B cell (primary cell): ENCODE data around the gene SHPK. TPM values are rescaled to one million over a fixed set of nuclear protein-coding genes. Genes with fewer than 3 reads are reported as not detected.

Source experiments
- ATAC-seq: fragments of 200-7000 bp; cut with Tn5 transposase; one replicate; pipeline ENCODE4 v1.10.0; 2021; ENCODE audit warnings: low read depth, mild to moderate bottlenecking, moderate number of reproducible peaks, moderate library complexity
- CTCF ChIA-PET: fragments of 350-600 bp; sonication (Branson Sonifier 250); formaldehyde crosslinking; loops from one replicate; lab custom pipeline; 2021; ENCODE audit warnings: antibody characterized with exemption, inconsistent platforms; lab: Charles Lee
- POLR2A ChIA-PET: fragments of 350-600 bp; sonication (Branson Sonifier 250); formaldehyde crosslinking; loops from one replicate; lab custom pipeline; 2021; ENCODE audit warnings: antibody characterized with exemption; lab: Charles Lee
- DNase-seq: peaks from one replicate; pipeline ENCODE4 v3.0.0; 2013
- H2AFZ ChIP-seq: 2 replicates; pipeline ENCODE4 v1.6.1; 2012; ENCODE audit warnings: mild to moderate bottlenecking, low read depth, low read length; ENCODE audit not compliant: insufficient read depth, poor library complexity, severe bottlenecking
- H3K27ac ChIP-seq, 2 donors: 1 replicate in 1 of 2; 2 replicates in 1 of 2; pipeline ENCODE4 v1.5.1; 2012 to 2013; ENCODE audit warnings: low read length in 2 of 2, mild to moderate bottlenecking in 2 of 2, moderate library complexity in 1 of 2
- H3K27me3 ChIP-seq, 4 experiments: fragments of 200-600 bp in 1 of 4; sonication (generic) in 1 of 4; replicated peaks in 1 of 4; 1 replicate in 2 of 4; 2 replicates in 2 of 4; pipeline versions ENCODE4 v1.6.1 to v1.7.0; 2013 to 2016; ENCODE audit warnings: low read length in 3 of 4, mild to moderate bottlenecking in 2 of 4, mixed read lengths in 1 of 4, moderate library complexity in 1 of 4; ENCODE audit not compliant: insufficient read depth in 4 of 4, control insufficient read depth in 3 of 4; ENCODE audit errors: control extremely low read depth in 1 of 4
- H3K36me3 ChIP-seq, 2 experiments: replicated peaks in 1 of 2; 1 replicate in 1 of 2; 2 replicates in 1 of 2; pipeline versions ENCODE4 v1.6.1 to v1.7.1; 2013; ENCODE audit warnings: low read length in 1 of 2; ENCODE audit not compliant: insufficient read depth in 2 of 2, control insufficient read depth in 1 of 2; ENCODE audit errors: control extremely low read depth in 1 of 2, extremely low read depth in 1 of 2
- H3K4me1 ChIP-seq, 2 donors: fragments of 200-600 bp in 1 of 2; sonication (generic) in 1 of 2; 1 replicate in 1 of 2; 2 replicates in 1 of 2; pipeline versions ENCODE4 v1.5.1 to v1.6.1; 2013 to 2017; ENCODE audit warnings: low read length in 2 of 2; ENCODE audit not compliant: control insufficient read depth in 2 of 2, insufficient read depth in 2 of 2
- H3K4me2 ChIP-seq: replicated peaks from 2 replicates; pipeline ENCODE3; 2012; ENCODE audit warnings: mild to moderate bottlenecking, low read depth, low read length; ENCODE audit not compliant: poor library complexity, severe bottlenecking
- H3K4me3 ChIP-seq, 5 experiments: fragments of 200-600 bp in 1 of 5; sonication (generic) in 1 of 5; 1 replicate in 3 of 5; 2 replicates in 2 of 5; pipeline versions ENCODE4 v1.5.1 to v1.7.0; 2011 to 2016; ENCODE audit warnings: low read length in 4 of 5, mild to moderate bottlenecking in 4 of 5, low read depth in 2 of 5, control low read depth in 1 of 5, moderate library complexity in 1 of 5; ENCODE audit not compliant: insufficient read depth in 1 of 5; ENCODE audit errors: control extremely low read depth in 1 of 5, extremely low read depth in 1 of 5
- H3K79me2 ChIP-seq: fragments of 200-600 bp; sonication (generic); one replicate; pipeline ENCODE4 v1.6.0; 2016; ENCODE audit warnings: low read length; ENCODE audit not compliant: control insufficient read depth, insufficient read depth
- H3K9ac ChIP-seq: fragments of 200-600 bp; sonication (generic); 2 replicates; pipeline ENCODE4 v1.6.1; 2017; ENCODE audit warnings: mild to moderate bottlenecking, low read length, moderate library complexity
- H3K9me3 ChIP-seq, 3 donors: one replicate each; pipeline versions ENCODE4 v1.6.1 to v1.7.1; 2013; ENCODE audit warnings: low read length in 2 of 3; ENCODE audit not compliant: control insufficient read depth in 2 of 3, insufficient read depth in 1 of 3; ENCODE audit errors: control extremely low read depth in 1 of 3
- H4K20me1 ChIP-seq: 2 replicates; pipeline ENCODE4 v1.6.0; 2012; ENCODE audit warnings: mild to moderate bottlenecking, low read length; ENCODE audit not compliant: insufficient read depth, control insufficient read depth, poor library complexity, severe bottlenecking
- H3K27ac Mint-ChIP-seq: one replicate; pipeline ENCODE4 v1.8.0; 2021; ENCODE audit warnings: mixed read lengths
- H3K27me3 Mint-ChIP-seq: one replicate; pipeline ENCODE4 v1.8.0; 2021; ENCODE audit warnings: mixed read lengths
- H3K4me1 Mint-ChIP-seq: one replicate; pipeline ENCODE4 v1.8.0; 2021; ENCODE audit warnings: mixed read lengths
- H3K4me3 Mint-ChIP-seq: one replicate; pipeline ENCODE4 v1.8.0; 2021; ENCODE audit warnings: mixed read lengths
- H3K9me3 Mint-ChIP-seq: one replicate; pipeline ENCODE4 v1.8.0; 2022; ENCODE audit warnings: mixed read lengths; ENCODE audit not compliant: insufficient read depth
- EZH2 ChIP-seq: IDR thresholded peaks from 2 replicates; pipeline ENCODE4 v1.6.1; 2012; ENCODE audit warnings: borderline replicate concordance, low read depth, mild to moderate bottlenecking, moderate library complexity, low read length; ENCODE audit not compliant: insufficient read depth, poor library complexity, severe bottlenecking
- WGBS: methylation state at CpG from one replicate; pipeline ENCODE4 v1.1.5; 2013; ENCODE audit warnings: missing lambda C conversion rate; ENCODE audit not compliant: insufficient coverage; 5-methylcytosine and 5-hydroxymethylcytosine counted together
- intact Hi-C: fragments of 100-400 bp; cut with micrococcal nuclease; formaldehyde crosslinking; loops from one replicate; pipeline ENCODE4 v1.10.0; 2022
- polyA plus RNA-seq: library from polyadenylated mRNA; depleted of rRNA; stranded (reverse); fragments of >200 nt; gene quantifications from 2 replicates; pipeline ENCODE4 v1.2.3, GENCODE V29; 2012
- total RNA-seq, 2 donors: library from RNA; stranded (reverse); fragments of 120-200 nt in 1 of 2; gene quantifications; 1 replicate in 1 of 2; 2 replicates in 1 of 2; pipeline versions ENCODE4 v1.2.3 to v1.2.4, GENCODE V29; 2013 to 2022
- TF ChIP-seq, protein P1 (sequence below): fragments of 200-600 bp; IDR thresholded peaks from one replicate; pipeline ENCODE4 v1.8.0; 2022; ENCODE audit warnings: antibody characterized with exemption, mild to moderate bottlenecking

The SHPK gene
- total and polyA plus RNA-seq, 2 donors (not counting 1 experiment from before 2014, with no cell fraction given): 5.9 to 16.1 TPM

DNA sequence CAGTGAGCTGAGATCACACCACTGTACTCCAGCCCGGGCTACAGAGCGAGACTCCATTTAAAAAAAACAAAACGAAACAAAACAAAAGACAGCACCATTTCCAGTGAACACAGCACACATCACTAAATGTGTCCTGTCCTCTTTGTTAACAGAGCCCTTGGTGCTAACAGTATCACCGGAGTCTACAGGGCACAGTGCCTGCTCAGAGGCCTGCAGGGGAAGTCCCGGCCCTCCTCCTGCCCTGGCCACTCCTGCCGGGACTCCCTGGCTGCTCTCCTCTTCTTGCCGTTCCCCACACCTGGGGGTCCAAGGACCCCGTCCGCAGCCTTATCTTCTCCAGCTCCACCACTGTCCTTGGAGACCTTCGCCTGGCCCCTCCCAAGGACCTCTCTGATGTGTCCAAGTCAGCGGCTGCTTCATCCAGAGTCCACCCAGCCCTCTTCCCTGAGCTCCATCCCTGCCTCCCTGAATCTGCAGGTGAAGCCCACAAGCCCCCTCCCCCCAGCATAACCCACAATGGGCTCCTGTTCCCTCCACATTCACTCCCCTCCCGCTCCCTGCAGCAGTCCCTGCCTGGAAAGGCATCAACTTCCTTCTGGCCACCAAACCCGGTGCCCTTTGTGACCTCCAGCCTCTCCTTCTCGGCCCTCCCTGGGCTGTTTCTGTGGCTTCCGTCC lies 35.4 kb downstream of the SHPK start:
- Histone ChIP-seq H3K27me3 (no peaks in the 10 kb centered on the region), H3K9ac (no peak overlapping the region), H3K4me2 (no peak overlapping the region), H3K4me1 (no peaks in the 10 kb centered on the region), H3K4me3 (no peak overlapping the region), H3K79me2 (no peaks in the 10 kb centered on the region), H2AFZ (no peak overlapping the region), H3K9me3 (no peaks in the 10 kb centered on the region), H3K36me3 (no peaks in the 10 kb centered on the region), H3K27ac (no peak overlapping the region), H4K20me1 (no peaks in the 10 kb centered on the region)
- TF ChIP-seq, protein P1, sequence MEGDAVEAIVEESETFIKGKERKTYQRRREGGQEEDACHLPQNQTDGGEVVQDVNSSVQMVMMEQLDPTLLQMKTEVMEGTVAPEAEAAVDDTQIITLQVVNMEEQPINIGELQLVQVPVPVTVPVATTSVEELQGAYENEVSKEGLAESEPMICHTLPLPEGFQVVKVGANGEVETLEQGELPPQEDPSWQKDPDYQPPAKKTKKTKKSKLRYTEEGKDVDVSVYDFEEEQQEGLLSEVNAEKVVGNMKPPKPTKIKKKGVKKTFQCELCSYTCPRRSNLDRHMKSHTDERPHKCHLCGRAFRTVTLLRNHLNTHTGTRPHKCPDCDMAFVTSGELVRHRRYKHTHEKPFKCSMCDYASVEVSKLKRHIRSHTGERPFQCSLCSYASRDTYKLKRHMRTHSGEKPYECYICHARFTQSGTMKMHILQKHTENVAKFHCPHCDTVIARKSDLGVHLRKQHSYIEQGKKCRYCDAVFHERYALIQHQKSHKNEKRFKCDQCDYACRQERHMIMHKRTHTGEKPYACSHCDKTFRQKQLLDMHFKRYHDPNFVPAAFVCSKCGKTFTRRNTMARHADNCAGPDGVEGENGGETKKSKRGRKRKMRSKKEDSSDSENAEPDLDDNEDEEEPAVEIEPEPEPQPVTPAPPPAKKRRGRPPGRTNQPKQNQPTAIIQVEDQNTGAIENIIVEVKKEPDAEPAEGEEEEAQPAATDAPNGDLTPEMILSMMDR: no peak
- no peak for TF ChIP-seq EZH2
- Mint-ChIP-seq H3K9me3 (no peaks in the 10 kb centered on the region), H3K27ac (no peak overlapping the region), H3K4me3 (no peak overlapping the region), H3K4me1 (peaks cover 2% of the 10 kb centered on the region), H3K27me3 (no peaks in the 10 kb centered on the region)
- 97% methylated on average over 15 of the region's 15 CpGs for WGBS
- intact Hi-C loops: no loop called here
- ATAC-seq: no peak
- DNase-seq: no peak
- POLR2A ChIA-PET: interaction anchor here (0.6 kb wide), 1 partner anchor 552 kb away, joined by 3 read pairs; no protein-coding TSS in a partner anchor
- CTCF ChIA-PET: interaction anchor here (0.7 to 4.1 kb wide), 2 partner anchors 227 to 263 kb away, joined by 3 to 31 read pairs; no protein-coding TSS in a partner anchor

DNA sequence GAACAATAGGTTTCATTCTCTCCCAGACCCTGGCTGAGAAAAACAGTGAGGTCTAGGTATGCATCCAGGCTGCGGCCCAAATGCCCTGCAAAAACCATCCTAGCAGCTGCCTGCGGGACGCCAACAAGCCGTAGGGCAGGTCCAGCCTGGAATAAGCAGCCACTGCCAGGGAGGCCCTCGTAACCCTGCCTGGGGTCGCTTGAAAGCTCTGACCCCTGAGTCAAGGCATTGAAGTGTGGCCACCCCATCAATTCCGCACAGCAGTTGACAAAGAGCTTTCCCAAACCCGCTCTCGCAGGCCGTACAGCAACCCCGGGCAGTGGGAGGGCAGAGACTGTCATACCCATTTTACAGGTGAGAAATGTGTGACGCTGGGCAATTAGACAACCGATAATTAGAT lies 38.0 kb downstream of the SHPK start:
- ATAC-seq (no peak), DNase-seq (no peak)
- Histone ChIP-seq H2AFZ (no peak overlapping the region), H3K9ac (no peak overlapping the region), H4K20me1 (no peaks in the 10 kb centered on the region), H3K79me2 (no peaks in the 10 kb centered on the region), H3K36me3 (no peaks in the 10 kb centered on the region), H3K4me1 (no peaks in the 10 kb centered on the region), H3K27me3 (no peaks in the 10 kb centered on the region), H3K4me2 (no peak overlapping the region), H3K4me3 (no peak overlapping the region), H3K27ac (no peak overlapping the region), H3K9me3 (no peaks in the 10 kb centered on the region)
- no peak overlapping the region for H3K4me3 Mint-ChIP-seq
- no peaks in the 10 kb centered on the region for H3K27me3 Mint-ChIP-seq
- H3K9me3 Mint-ChIP-seq: no peaks in the 10 kb centered on the region
- ChIA-PET CTCF (no interaction called here), POLR2A (interaction anchor here (0.7 kb wide), 1 partner anchor 222 kb away, joined by 5 read pairs; no protein-coding TSS in a partner anchor)
- H3K27ac Mint-ChIP-seq: no peak overlapping the region
- H3K4me1 Mint-ChIP-seq: peaks cover 2% of the 10 kb centered on the region
- TF ChIP-seq, protein P1: no peak
- TF ChIP-seq EZH2: no peak
- WGBS: 92% methylated on average over 13 of the region's 13 CpGs
- intact Hi-C loops: no loop called here
